GM19372 (cell line): Measurements from ENCODE around the gene FKBP2.
A peak's percentile ranks its signal among the peaks of the same experiment; 100 is the strongest.

Source experiments
- ATAC-seq: cut with Tn5 transposase; IDR thresholded peaks from one replicate; pipeline ENCODE4 v1.9.1; 2021; ENCODE audit warnings: mild to moderate bottlenecking, low read depth, moderate library complexity; ENCODE audit not compliant: unreplicated experiment

FKBP2 gene

DNA sequence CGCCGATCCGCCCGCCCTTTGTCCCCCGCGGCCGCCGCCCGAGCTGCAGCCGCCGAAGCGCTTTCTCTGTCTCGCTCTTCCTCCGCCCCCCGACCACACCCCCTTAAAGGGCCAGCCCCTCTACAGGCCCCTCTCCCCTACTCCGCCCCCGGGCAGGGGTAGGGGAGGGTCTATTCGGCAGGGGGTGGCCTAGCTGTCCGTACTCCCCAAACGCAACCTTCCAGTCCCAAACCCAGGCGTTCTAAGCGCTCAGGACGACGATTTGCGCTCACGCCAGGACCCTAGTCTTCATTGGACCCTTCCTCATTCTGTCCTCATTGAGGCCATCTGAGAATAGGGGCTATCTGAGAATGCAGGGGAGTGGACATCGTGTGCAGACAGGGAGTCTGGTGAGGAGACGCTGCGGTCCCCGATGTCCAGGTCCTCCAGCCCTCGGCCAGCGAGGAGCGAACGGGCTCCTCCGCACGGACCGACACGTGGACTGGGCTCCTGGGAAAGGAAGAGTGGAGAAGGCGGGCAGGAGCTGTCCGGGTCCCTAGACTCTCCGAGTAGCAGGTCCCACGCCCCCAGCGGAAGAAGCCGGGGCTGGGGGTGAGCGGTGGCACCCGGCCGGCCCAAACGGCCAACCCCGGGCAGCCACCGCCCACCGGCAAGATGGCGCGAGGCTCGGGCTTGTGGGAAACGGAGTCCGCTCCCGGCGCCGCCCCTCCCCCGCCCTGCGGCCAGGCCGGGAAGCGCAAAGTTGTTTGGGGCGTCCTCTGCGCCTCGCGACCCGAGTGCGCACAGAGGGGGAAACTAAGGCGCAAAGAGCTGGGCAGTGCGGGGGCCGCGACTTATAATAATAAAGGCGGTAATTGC lies 6.2 kb downstream of the FKBP2 start, which contains the start of gene PPP1R14B:
PPP1R14B (minus strand) TSS at position 73 of the 858 bp plus-strand sequence. CDS start 270 bp downstream, outside the sequence.
- ATAC-seq: peak; percentile 39

DNA sequence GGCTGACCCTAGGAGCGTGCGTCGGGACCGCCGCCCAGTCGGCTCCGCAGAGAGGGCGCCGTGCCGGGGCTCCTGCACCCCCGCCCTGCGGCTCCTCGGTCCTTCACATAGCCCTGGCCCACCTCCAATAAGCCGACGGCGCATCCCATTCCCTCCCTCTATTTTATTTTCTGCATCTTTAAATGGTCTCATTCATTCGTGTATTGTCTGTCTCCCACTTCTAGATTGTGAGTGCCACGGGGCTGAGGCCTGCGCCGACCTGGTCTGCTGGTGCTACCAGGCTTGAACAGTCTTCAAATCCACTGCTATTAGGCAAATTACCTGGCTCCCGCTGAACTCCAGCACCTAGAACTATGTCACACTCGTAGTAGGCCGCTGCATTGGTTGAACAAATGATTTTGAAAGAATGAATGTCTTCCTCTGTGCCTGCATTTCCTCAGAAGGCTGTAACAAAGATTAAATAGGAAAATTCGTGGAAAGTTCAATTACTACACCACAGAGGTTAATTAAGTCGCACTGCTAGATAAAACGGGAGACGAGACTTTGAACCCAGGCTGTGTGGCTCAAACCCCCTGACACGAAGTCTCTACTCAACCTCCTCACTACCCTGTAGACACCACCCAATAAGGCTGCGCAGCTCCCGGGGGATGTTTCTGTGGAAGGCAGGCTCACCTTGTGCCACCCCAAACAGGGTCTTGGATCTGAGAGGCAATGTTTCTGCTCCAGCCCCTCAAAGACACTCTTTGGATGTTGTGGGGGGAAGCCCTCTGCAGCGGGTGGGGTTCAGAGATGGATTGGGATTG lies 7.0 kb downstream of the FKBP2 start:
- no peak for ATAC-seq

DNA sequence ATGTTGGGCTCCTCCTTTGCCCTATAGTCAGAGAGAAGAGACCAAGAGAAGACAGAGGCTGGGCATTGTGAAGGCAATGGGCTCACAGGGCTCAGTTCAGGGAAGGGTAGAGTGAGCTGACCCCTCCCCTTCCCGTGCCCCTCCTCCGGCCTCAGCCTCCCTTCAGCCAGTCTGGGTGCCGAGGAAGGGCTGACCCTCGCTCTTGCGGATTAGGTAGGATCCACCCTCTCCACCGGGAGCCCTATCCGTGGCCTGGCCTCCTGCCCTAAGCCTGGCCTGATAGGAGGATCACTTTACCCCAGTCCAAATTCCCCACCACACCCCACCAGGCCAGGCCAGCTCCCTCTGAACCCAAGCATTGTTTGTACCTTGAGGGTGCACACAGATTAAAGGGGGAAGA lies 7.7 kb downstream of the FKBP2 start:
- no peak for ATAC-seq

DNA sequence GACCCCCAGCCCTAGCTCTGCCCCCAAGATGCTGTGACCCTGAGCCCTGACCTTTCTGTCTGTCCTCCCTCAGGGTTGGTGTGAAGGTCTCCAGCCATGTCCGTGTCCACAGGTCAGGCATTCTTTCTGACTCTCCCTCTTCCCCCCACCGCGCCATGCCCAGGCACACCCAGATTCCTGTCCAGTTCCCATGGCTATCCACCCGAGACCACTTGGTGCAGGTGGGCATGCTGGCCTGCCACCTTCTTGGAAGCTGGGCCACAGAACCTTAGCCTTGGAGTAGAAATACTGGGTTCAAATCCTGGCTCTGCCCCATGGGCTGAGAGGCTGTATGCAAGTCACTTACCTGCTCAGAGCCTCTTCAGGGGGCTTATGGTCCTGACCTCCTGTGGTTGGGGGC lies 8.1 kb downstream of the FKBP2 start:
- ATAC-seq: no peak

DNA sequence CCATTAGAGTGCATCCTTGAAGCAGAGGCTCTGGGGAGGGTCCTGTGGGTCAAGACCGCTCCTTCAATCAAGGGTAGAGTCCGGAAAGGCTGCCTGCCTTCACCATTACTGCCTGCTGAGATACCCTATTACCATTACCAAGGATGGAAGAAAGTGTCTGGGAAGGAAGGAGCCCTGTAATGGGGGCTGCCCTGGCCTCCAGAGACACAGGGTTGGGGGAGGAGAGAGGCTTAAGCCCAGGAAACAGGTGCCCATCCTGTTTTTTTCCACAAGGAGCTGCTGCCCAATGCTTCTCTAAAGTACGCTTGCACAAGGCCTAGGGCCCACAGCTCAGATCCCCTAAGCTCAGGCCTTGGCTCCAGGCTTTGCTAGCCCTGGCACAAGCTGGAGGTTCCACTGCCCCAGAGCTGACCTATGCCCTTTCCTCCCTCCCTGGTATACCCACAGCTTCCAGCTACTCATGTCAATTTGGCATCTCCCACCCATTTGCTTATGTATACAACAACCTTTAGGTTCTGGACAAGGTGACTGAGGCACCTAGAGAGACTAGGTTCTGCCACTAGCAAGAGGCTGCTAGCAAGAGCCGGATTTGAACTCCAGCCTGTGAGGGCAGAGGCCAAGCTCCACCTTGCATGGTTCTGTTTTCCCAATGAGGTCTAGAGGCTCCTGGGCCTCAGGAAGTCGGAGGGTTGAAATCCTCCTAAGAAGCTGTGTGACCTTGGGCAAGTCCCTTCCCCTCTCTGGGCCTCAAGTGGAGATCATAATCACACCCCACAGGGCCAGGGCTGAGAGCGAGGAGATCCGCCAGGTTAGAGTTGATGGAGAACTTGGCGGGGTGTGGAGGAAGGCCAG lies 8.9 kb downstream of the FKBP2 start:
- no peak for ATAC-seq

DNA sequence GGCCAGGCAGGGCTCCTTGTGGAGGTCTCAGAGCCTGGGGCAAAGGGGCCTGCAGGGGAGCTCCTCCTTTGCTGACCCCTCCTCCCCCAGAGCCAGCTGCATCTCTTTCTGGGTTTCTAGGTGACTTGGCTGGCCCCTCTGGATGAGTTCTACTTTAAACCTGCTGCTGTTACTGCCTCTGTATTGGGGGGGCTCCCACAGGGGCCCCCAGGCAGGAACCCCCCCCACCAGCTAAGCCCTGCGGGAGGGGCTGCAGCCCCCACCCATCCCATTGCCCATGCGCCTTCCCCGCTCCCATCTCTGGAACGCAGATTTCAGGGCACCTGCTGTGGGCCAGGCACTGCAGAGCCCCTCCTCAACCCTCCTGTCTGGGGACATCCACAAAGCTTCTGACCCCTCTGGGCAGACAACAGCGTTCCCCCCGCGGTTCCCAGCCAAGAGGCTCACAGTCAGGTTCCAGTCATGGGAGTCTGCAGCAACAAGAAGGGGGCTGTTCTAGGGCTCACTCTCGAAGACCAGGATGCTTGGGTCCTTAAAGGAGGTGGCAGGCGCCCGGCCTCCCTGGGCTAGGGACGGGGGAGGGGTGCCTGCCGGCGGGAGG lies 9.6 kb downstream of the FKBP2 start:
- ATAC-seq: no peak

DNA sequence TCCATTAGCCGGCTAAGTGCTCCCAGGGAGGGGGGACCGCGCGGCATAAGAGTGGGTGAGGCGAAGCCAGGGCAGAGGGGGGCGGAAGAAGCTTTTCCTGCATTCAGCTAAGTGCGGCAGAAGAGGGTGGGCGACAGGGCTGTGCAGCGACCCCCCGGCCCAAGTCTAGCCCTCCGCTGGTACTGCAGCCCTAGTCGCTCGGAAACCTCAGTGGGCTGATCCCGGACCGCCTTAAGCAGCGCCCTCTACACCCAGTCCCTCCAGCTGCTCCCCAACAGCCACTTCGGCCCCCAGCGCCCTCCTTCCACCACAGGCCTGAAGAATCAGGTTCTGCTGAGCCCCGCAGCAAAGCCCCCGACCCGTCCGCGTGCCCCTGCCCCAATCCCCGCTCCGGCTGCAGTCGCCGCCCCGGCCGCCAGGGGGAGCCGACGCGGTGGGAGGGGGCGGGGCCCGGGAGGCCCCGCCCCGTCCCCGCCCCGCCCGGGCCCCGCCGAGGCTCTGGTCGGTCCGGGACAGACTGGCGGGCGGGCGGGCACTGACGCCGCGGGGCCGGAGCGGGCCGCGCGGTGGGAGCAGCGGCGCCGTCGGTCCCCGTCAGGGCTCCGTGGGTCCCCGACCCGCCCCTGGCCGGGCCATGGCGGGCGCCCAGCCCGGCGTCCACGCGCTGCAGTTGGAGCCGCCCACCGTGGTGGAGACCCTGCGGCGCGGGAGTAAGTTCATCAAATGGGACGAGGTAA lies 10.3 kb downstream of the FKBP2 start, which contains the start of gene PLCB3:
PLCB3 (plus strand) TSS at position 515 of the 737 bp plus-strand sequence; CDS start at position 635, 120 bp downstream.
- ATAC-seq: no peak

DNA sequence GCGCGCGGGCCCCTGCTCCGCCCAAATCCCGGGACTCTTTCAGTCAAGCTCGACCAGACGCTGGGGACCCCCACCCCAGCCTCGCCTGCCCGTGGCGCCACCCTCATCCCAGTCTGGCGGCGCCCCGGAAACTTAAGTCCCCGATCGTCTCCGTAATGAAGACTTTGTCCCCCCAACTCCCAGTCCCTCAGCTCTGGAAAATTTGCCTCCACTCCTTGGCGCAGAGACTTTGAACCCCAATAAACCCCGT lies 10.8 kb downstream of the FKBP2 start:
- no peak for ATAC-seq

DNA sequence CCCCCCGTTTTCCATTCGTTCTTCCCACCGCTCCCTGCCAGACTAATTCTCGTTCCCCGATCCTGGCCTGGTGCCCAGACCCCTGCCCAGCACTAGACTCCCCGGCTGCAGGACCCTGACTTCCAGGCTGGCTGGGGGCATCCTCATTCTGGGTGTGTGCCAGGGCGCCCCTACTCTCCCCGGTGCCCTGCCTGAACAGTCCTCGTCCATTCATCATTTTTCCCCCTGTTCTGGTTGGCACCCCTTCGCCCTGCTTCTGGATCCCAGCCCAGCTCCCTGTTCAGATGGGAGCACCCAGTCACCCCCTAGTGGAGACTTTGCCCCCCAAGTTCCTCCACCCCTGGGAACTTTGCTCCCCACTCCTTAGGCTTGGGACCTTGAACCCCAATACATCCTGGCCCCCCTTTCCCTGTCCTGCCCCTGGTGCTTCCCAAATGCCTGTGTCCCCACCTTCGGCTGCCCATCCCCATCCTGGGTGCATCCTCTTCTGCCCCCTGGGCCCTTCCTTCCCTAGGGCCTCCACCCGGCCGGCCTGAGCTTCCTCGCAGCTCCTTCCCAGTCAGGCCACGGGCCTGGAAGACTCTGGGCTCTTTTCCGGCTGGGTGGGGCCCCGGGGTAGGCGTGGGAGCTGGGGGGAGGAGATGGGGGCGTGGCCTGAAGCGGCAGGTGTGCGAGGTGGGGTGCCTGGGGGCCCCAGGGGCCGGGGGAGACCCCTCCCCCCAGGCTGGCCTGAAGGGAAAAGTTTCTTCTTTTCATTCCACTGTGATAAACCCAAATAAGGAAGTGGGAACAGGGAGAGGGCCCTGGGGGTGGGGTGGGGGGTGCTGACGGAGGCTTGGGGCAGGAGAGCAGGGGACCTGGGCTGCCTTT lies 11.3 kb downstream of the FKBP2 start:
- ATAC-seq: no peak

DNA sequence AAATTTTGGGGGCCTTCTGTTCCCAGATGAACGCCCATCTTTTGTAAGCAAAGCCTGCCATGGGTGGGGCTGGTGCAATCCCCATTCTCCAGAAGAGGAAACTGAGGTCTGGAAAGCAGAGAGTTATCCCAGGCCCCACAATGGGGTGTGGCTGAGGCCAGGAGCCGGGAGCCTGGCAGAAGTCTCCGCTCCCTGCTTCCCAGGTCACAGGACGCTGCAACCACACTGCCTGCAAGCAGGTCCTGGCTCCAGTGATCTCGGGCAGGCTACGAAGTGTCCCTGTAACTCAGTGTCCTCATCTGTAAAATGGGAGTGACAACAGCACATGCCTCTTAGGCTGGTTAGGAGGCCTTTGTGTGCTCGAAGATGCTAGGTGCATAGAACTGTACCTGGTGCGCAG lies 12.1 kb downstream of the FKBP2 start:
- ATAC-seq: no peak

DNA sequence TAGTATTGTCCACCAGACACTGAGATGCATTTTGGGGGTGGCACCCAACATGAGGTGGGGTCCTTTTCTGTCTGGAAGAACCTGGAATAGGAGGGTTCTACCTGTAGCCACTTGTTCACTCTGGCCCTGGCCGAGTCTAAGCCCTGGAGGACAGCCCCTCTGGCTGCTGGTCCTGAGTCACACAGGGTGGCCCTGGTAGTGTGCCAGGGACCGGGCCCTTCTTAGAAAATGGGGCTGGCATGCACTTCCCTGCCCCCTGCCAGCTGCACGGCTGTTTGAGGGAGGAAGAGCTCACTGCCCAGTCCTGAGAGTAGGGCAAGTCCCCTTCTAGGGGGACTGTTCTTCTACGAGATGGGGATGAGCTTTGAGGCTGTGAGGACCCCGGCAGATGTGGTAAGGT lies 12.6 kb downstream of the FKBP2 start:
- ATAC-seq: no peak

DNA sequence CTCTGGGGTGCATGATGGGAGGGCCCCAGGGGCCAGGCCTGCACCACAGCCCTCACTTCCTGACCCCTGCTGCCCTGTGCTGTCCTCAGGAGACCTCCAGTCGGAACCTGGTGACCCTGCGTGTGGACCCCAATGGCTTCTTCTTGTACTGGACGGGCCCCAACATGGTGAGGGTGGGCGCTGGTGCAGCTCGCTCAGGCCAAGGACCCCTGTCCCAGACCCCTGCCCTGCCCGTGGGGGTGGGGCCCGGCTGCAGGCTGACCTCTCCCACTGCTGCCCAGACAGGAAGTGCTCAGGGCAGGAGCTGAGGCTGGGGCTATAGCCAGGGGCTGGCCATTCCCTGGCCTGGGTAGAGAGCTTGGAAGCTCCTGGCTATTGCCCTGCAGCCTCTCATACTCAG lies 13.4 kb downstream of the FKBP2 start:
- ATAC-seq: no peak

DNA sequence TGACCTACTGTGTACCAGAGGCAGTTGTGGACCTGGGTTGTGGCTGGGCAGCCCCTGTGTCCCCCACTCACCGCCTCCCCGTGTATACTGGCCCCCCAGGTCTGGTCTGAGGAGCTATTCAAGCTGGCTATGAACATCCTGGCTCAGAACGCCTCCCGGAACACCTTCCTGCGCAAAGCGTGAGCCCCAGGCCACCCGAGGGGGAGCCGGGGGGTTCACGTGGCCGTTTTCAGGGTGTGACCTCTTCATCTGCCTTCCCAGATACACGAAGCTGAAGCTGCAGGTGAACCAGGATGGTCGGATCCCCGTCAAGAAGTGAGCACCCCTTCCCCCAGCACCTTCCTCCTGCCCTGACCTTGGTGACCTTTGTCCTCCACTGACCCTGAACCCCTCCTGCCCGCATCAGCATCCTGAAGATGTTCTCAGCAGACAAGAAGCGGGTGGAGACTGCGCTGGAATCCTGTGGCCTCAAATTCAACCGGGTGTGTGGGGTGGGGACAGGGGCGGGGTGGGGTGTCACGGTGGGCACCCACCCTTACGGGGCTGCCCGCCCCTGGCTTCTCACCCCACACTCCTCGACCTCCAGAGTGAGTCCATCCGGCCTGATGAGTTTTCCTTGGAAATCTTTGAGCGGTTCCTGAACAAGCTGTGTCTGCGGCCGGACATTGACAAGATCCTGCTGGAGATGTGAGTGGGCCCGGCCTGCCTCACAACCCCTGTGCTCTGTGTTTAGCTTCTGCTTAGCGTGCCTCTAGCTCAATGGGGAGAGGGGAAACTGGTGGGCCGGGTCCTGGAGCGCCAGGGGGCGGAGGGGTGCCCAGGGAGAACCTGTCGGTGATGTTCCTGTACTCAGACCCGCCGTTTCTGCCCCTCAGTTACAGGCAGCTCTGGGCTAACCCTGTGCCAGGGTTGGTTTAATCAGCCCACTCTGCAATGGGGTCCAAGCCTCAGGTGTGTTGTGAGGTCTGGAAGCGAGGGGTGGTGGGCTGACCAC lies 14.5 kb downstream of the FKBP2 start:
- ATAC-seq: no peak

DNA sequence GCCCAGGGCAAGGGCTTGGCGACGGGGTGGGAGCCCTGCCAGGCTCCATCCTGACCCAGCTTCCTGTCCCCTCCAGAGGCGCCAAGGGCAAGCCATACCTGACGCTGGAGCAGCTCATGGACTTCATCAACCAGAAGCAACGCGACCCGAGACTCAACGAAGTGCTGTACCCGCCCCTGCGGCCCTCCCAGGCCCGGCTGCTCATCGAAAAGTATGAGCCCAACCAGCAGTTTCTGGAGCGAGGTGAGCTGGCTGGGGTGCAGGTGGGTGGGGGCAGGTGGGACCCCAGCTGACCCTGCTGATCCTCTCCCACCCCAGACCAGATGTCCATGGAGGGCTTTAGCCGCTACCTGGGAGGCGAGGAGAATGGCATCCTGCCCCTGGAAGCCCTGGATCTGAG lies 15.4 kb downstream of the FKBP2 start:
- no peak for ATAC-seq

DNA sequence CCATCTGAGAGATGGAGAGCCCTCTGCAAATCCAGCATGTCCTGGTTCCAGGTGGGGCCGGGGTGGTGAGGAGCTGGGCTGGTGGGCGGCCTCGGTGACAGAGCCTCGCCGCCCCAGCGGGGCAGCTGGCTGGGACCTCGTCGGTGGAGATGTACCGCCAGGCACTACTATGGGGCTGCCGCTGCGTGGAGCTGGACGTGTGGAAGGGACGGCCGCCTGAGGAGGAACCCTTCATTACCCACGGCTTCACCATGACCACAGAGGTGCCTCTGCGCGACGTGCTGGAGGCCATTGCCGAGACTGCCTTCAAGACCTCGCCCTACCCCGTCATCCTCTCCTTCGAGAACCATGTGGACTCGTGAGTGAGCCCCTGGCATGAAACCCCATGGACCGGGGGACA lies 17.5 kb downstream of the FKBP2 start:
- no peak for ATAC-seq

DNA sequence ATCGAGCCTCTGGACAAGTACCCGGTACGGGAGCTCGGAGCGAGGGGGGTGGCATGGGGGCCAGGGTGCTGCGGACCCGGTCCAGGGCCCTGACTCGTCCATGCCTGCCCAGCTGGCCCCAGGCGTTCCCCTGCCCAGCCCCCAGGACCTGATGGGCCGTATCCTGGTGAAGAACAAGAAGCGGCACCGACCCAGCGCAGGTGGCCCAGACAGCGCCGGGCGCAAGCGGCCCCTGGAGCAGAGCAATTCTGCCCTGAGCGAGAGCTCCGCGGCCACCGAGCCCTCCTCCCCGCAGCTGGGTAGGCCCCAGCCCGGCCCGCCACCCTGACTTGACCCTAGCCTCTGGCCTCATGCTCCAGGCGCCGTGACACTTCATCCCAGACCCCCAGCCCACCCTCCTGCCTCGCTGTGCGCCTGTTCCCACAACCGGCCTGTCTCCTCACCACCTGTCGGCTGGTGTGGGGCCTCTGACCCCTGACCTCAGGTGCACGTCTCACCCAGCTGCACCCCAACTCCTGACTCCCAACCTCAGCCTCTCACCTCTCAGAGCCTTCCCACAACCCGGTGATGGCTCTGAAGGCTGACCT lies 18.1 kb downstream of the FKBP2 start:
- no peak for ATAC-seq

DNA sequence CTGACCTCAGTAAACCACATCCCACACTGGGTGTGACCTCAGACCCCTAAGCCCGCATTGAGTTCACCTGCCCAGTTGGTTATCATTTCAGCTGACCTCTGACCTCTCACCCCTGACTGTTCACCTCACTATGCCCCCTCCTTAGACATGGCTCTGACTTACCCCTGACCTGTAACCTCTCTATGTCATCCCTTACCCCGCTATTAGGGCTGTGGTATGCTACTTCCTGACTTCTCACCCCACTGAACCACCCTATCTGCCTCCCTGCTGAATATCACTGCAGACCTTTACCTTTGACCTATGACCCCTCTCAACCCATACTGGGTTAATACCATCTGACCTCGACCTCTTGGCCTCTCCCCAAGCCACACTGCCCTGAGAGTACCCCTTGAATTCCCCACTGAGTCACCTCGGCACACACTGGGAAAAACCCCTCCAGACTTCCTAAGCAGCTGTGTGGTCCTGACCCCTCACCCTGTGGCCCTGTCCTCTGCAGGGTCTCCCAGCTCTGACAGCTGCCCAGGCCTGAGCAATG lies 18.7 kb downstream of the FKBP2 start:
- ATAC-seq: no peak
